Middle frontal gyrus (tissue), 1 donor: ENCODE results near the gene MMP25.

Experiments
- DNase-seq: peaks from one replicate; pipeline ENCODE4 v3.0.0-alpha.2; 2015; ENCODE audit warnings: low spot score; ENCODE audit errors: extremely low spot score

The MMP25 gene

DNA sequence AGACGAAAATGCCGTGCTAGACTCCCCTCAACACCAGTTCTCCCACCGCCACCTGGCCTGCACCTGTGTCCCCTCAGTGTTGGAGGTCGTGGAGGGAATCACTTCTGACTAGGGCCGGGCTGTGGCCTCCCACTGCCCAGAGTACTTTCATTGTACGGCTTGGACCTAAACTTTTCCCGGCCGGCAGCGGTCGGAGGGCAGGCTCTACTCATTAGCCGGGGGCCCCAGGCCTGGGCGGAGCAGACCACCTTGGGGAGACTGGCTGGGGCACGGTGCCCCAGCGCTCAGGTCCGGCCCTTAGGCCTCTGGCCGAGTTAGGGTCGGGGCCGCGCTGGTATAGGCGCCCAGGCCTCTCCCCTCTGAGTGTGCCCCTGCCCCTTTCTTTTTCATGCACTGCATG lies 29.0 kb upstream of the MMP25 start:
- DNase-seq: no peak

DNA sequence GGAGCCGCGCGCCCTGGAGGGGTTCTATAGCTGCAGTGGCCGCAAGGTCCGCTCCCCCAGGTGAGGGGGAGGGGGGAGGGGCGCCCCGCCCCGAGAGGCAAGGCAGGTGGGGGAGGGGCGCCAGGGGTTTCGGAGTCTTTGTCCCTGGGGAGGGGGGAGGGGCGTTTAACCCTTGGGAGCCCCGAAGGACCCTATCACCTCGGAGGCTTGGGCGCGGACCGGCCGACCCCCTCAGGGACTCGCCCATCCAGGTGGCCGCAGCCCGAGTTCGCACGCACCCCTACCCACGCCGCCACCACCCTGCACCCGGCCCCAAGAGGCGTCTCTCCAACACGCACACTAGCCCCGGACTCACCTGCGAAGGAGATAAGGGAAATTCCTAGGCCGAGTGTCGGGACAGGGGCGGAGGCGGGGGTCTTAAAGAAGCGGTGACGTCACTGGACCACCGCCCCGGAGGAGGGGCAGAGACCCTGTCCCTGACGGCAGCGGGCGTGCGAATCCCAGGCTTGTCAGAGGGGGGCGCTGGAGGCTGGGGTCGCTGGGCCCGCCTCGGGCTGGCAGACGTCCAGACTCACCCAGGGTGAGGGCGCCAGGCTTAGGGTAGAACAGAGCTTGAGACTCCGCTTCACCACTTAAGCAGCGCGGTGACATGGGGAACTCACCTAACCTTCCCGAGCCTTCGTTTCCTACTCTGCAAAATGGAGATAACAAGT lies 28.4 kb upstream of the MMP25 start, which contains the start of gene CLDN6:
Gene CLDN6, minus strand, starts transcription at position 390 of the 713 bp plus-strand sequence. CDS start 2,162 bp downstream, outside the sequence.
- no peak for DNase-seq

DNA sequence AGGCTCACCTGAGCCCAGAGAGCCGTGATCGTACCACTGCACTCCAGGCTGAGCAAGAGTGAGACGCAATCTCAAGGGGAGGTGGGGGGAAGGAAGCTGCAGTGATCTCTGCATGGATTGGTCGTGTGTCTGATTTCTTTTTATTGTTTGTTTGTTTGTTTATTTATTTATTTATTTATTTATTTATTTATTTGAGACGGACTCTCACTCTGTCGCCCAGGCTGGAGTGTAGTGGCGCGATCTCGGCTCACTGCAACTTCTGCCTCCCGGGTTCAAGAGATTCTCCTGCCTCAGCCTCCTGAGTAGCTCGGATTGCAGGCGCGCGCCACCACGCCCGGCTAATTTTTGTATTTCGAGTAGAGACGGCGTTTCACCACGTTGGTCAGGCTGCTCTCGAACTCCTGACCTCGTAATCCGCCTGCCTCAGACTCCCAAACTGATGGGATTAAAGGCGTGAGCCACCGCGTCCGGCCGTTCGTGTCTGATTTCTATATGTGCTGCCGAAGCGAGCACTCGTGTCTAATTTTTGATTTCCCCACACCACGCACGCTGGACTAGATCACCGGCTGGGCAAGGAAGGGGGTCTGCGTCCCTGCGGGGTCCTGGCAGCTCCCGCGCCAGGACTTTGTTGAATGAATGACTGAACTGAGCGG lies 26.6 kb upstream of the MMP25 start:
- DNase-seq: no peak

DNA sequence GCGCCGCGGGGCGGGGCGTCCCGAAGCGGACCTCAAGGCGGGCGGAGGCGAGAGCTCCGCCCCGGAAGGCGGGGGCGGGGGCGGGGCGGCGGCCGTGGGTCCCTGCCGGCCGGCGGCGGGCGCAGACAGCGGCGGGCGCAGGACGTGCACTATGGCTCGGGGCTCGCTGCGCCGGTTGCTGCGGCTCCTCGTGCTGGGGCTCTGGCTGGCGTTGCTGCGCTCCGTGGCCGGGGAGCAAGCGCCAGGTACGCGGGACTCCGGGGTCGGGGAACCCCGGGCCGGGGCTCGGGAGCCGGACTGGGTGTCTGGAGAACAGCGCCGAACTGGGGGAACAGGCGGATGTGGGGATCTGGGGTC lies 26.1 kb upstream of the MMP25 start, which contains the start of gene TNFRSF12A:
Gene TNFRSF12A, plus strand, starts transcription at position 122 of the 357 bp plus-strand sequence. Its CDS starts 30 bp downstream, at position 152.
- no peak for DNase-seq

DNA sequence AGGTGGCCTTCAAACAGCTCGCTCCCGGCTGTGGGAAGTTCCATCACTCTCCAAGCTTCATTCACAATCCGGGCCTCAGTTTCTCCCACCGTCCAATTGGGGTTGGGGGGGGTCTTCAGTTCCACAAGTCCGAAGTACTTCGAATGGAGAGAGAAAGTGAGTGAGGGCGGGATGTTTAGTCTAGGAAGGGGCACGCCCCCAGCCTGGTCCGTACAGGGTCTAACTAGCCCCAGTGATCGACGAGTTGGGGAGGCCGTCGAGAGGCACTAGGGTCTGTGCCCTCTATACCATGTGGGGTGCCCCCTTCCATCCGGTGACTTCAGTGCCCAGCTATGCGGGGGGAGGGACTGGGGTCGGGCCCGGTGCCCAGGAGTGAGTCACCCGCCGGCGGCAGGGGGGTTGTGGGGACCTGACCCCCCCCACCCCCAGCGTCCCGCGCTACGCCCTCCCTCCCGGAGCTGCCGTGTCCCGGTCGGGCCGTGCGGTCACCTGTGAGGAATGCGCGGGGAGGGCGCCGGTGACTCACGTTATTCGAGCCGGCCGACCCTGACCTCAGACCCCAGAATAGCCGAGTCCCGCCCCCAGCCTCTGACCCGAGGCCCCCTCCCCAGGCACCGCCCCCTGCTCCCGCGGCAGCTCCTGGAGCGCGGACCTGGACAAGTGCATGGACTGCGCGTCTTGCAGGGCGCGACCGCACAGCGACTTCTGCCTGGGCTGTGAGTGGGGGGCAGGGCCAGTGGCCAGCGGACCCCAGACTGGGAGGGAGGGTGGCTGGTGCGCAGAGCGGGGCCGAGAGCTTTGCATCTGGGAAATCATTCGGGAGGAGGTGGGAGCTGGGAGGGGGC lies 25.5 kb upstream of the MMP25 start:
- DNase-seq: no peak

DNA sequence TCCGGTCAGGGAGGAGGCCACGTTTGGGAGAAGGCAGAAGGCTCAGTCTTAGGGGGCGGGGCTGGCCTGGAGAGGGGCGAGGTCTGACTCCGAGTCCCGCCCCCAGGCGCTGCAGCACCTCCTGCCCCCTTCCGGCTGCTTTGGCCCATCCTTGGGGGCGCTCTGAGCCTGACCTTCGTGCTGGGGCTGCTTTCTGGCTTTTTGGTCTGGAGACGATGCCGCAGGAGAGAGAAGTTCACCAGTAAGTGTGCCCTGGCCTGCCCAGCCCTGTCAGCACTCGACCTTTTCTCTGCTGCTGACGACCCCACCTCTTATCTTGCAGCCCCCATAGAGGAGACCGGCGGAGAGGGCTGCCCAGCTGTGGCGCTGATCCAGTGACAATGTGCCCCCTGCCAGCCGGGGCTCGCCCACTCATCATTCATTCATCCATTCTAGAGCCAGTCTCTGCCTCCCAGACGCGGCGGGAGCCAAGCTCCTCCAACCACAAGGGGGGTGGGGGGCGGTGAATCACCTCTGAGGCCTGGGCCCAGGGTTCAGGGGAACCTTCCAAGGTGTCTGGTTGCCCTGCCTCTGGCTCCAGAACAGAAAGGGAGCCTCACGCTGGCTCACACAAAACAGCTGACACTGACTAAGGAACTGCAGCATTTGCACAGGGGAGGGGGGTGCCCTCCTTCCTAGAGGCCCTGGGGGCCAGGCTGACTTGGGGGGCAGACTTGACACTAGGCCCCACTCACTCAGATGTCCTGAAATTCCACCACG lies 24.7 kb upstream of the MMP25 start:
- DNase-seq: no peak

DNA sequence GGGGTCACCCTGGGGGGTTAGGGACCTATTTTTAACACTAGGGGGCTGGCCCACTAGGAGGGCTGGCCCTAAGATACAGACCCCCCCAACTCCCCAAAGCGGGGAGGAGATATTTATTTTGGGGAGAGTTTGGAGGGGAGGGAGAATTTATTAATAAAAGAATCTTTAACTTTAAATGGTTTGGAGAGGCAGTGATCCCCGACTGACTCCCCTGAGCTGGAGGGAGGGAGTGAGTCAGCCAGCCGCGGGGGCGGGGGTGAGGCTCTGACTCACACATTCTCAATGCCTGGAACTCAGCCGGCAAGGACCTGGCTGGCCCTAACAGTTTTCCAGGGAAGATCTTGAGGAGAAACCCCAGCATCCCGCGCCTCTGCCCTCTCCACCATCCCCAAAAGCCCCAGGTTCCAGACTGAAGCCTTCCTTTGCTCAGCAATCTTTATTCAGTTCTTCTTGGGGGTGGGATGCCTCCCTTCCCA lies 24.1 kb upstream of the MMP25 start:
- no peak for DNase-seq

DNA sequence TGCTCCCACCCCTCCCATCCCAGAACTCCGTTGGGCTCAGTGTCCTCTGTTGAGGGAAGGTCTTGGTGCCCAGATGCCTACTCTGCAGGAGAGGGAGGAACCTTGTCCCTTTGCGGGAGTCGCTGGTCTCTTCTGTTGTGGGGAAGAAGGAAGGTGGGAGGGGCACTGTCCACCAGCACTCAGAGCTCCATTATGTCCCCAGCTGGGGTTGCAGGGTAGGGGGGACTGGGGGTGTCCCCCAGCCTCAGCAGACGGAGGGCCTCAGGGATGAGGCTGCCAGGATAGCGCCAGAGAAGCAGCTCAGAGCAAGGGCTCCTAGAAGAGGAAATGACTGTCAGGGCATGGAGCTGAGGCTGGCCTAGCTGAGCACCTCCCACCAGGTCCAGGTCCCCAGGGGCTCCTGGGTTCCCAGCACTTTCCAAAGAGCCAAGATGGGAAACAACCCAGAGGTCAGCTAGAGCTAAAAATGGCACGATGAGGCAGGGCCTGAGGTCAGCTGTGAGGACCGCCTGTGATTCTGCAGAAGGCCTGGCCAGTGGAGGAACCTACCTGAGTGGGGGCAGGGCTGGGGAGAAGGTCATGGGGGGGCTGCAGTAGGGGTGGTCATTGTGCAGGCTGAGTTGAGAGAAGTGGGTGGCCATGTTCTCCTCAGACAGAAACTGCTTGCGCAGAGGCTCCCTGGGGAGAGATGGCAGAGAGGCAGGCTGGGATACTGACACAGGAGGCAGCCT lies 23.5 kb upstream of the MMP25 start:
- DNase-seq: no peak

DNA sequence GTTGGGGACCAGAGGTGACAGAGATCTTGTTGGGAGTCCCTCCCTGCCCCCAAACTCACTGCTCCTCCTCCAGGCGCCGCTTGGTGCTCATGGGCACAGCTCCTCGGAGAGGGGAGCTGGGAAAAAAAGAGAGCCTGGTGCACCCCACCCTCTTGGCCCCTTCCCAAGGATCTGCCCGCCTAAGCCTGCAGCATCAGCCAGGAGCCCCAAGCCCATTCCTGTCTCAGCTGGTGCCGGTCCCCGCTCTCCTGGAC lies 23.0 kb upstream of the MMP25 start:
- DNase-seq: no peak

DNA sequence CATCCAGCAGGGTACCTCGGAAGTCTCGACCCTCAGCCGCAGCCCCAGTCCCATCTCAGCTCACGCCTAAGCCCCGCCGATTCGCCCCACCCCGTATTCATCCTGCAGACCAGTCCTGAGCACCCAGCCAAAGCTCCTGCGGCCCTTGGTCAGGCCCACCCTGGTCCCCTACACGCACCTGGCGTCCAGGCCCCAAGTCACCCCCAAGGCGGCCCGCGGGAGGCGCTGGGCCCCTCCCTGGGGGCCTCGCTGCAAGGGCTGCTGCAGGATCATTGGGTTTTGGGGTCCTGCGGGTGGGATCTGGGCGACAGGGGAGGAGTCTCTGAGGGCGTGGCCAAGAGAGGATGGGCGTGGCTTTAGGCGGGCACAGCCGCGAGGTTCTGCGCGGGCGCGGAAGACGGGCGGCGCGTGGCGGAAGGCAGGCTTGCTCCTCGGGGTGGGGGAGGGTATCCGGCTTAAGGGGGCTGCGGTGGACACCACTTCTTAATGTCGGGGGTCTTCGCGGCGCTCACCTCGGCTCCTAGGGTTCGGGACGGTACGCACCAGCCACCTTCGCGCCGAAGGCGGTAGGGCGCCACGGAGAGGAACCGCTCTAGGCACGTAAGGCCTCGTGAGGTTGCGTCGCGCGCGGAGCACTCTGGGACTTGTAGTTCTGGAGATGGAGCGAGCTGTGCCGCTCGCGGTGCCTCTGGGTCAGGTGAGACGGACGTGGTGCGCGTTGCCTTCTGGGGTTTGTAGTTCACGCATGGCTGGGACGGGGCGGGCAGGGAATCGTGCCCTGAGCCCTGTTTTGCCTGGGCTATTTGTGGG lies 22.5 kb upstream of the MMP25 start, which contains the start of the genes HCFC1R1 and THOC6:
Gene HCFC1R1, minus strand, starts transcription at position 274 of the 810 bp plus-strand sequence. Its CDS starts 1 bp downstream, at position 273.
Gene THOC6, plus strand, starts transcription at position 367 of the 810 bp plus-strand sequence. Its CDS starts 292 bp downstream, at position 659.
- DNase-seq: peak; percentile 96

DNA sequence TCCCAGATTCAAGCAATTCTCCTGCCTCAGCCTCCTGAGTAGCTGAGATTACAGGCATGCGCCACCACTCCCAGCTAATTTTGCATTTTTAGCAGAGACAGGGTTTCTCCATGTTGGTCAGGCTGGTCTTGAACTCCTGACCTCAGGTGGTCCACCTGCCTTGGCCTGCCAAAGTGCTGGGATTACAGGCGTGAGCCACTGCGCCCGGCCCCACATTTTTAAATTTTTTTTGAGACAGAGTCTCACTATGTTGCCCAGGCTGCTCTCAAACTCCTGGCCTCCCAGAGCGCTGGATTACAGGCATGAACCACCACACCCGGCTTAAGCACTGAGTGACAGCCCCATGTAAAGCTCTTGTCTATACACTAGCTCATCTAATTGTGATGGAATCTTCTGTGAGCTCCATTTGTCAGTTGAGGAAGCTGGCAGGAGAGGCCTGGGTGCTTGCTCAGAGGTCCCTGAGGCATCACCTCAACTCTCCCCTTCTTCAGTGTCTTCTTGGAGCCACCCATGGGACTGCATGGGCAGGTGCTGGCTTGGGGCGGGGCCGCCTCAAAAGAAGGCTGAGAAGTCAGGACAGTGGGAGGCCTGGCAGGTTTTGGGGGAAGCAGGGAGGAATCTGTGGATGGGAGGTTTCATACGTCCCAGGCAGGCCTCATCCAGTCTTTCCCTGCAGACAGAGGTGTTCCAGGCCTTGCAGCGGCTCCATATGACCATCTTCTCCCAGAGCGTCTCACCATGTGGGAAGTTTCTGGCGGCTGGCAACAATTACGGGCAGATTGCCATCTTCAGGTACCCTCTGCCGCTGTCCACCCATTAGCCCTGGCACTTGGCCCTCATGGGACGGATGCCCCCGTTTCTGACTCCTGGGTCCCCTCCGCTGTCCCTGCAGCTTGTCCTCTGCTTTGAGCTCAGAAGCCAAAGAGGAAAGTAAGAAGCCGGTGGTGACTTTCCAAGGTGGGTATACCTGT lies 21.0 kb upstream of the MMP25 start:
- DNase-seq: no peak

DNA sequence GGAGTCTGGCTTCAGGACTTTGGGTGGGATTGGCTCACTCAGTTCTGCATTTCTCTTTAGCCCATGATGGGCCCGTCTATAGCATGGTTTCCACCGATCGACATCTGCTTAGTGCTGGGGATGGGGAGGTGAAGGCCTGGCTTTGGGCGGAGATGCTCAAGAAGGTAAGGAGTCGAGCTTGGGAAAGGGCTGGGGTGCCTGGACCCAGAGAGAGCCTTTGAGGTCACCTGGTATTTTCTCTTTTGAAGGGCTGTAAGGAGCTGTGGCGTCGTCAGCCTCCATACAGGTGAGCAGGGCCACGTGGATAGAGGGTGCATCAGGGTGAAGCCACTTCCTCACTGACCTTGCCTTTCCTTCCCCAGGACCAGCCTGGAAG lies 20.4 kb upstream of the MMP25 start:
- no peak for DNase-seq

DNA sequence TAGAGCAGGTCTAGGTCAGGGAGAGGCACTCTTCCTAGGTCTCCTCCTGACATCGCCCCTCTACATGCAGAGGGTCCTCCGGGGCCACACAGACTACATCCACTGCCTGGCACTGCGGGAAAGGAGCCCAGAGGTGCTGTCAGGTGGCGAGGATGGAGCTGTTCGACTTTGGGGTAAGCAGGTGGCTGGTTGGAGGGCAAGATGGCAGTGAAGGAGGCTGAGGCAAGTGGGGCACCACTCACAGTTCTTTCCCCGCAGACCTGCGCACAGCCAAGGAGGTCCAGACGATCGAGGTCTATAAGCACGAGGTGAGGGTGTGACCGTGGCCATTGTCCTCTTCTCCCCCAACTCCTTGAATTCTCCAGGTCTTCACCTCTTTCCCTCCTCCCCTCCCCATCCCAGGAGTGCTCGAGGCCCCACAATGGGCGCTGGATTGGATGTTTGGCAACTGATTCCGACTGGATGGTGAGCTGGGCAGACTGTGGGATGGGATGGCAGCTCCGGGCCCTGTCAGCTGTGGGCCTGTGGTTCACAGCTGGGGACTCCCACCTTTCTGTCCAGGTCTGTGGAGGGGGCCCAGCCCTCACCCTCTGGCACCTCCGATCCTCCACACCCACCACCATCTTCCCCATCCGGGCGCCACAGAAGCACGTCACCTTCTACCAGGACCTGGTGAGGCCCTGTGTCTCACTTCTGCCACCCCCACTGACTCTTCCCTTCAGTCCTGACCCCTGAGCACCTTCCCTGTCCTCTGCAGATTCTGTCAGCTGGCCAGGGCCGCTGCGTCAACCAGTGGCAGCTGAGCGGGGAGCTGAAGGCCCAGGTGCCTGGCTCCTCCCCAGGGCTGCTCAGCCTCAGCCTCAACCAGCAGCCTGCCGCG lies 19.5 kb upstream of the MMP25 start:
- no peak for DNase-seq

DNA sequence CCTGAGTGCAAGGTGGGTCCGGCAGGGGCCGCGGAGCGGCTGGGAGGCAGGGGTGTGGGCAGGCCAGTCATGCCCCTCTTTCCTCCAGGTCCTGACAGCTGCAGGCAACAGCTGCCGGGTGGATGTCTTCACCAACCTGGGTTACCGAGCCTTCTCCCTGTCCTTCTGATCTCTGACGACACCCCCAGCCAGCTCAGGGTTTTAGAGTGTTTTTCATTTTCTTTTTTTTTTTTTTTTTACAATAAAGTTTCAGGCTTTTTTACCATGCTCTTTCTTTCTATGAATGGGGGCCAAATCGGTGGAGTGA lies 18.9 kb upstream of the MMP25 start:
- DNase-seq: no peak

DNA sequence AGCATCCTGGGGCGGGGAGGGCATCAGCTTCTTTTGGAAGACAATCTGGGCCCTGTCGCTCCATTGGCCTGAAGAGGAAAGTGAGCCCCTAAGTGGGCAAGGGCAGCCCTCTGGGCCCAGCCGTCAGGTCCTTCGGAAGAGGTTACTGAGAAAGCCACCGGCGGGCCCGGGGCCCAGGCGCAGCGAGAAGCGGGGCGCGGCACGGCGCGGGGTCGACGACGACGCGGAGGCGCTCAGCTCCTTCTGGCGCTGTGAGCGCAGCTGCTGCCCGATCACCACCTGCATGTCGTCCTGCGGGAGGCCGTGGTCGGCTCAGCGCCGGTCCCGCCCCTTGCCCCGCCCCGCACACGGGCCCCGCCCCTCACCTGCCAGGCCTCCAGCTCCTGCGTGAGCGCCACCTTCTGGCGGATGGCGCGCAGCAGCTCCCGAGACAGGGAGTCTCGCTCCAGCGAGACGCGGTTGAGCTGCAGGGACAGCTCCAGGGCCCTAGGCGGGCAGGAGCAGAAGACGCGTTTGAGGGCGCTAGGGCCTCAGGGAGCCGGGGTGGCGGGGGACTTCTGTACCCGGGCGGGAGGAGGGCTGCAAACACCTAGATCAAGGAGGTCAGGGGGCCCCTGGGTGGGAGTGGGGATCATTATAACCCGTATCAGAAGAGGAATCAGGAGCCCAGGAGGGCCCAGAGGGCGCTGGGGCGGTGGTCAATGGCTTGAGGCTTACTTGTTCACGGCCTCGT lies 18.2 kb upstream of the MMP25 start:
- peak; percentile 46 for DNase-seq

DNA sequence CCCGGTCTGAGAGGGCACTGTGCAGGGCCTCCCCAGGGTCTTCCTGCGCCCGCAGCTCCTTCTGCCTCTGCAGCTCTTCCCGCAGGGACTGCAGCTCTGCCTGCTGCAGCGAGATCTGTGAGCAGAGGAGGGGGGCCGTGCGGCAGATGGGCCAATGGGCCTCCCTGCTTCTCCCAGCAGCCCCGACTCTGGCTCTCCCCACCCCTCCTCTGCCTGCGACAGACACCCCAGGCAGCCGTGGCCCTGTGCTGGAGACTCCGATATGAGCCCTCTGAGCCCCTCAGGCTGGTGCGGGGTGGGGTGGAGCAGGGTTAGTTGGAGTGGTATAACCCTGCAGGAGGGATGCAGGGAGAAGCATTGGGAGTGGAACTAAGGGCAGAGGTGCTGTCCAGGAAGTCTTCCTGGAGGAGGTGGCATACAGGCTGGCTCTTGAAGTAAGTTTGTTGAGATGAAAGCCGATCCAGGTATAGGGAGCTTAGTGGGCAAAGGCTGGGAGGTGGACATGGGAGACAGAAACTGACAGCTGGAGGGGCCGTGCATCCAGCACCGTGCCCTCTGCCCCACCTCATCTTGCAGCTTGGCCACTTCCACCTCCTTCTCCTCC lies 17.5 kb upstream of the MMP25 start:
- DNase-seq: no peak
